ENCODE measurements around the gene SPARCL1. TPM values are rescaled to one million over a fixed set of nuclear protein-coding genes. Genes with fewer than 3 reads are reported as not detected.
A peak's percentile ranks its signal among the peaks of the same experiment; 100 is the strongest.

The SPARCL1 gene
- total and polyA plus RNA-seq, 2 of the 13 experiments (the other 11 are each of a cell fraction or from before 2014, with no cell fraction given) = 0.04 TPM; not detected in 1

DNA sequence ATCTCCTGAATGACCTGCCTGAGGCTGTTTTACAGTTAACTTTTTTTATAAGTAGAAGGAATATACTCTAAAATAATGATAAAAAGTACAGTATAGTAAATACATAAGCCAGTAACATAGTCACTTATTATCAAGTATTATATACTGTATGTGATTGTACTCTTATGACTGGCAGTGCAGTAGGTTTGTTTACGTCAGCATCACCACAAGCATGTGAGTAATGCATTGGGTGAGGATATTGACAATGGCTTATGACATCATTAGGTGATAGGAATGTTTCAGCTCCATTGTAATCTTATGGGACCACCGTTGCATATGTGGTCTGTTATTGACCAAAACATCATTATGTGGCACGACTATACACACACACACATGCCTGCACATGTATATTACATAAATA lies 86.3 kb downstream of the SPARCL1 start:
- BruUV-seq (replicated peaks) = no TSS peak
- 91% methylated on average over 3 of the region's 3 CpGs for whole genome bisulfite sequencing (ENCODE audit: low lambda C conversion rate)
- in situ Hi-C loops (cut with HindIII; ENCODE audit: extremely low pct_ligation_motif_present, low pct_unique_long_range_greater_than_20kb) = no loop called here
- Histone ChIP-seq H3K9me3 (ENCODE audit: low read length) (no peaks in the 10 kb centered on the region), H3K27ac (ENCODE audit: extremely low read length, insufficient read depth, low read length) (no peak overlapping the region), H2AFZ (ENCODE audit: low read length) (no peak overlapping the region), H4K20me1 (ENCODE audit: insufficient read depth, low read length) (no peaks in the 10 kb centered on the region), H3K9ac (ENCODE audit: insufficient read depth, low read depth, low read length) (no peak overlapping the region), H3K4me2 (ENCODE audit: low read depth, low read length) (no peak overlapping the region), H3K79me2 (ENCODE audit: insufficient read depth, low read length) (no peaks in the 10 kb centered on the region), H3K36me3 (replicated peaks in 1 of 2; ENCODE audit: control insufficient read depth in 1 of 2, insufficient read depth in 2 of 2, low read length in 2 of 2) (peaks cover 5 to 28% of the 10 kb centered on the region in 2 experiments; a peak in 2 of 5 replicates), H3K4me3 (replicated peaks in 1 of 3; ENCODE audit: insufficient read depth in 1 of 3, low read depth in 2 of 3, low read length in 3 of 3) (no peak overlapping the region), H3K27me3 (ENCODE audit: control insufficient read depth in 1 of 2, insufficient read depth in 2 of 2, low read length in 2 of 2) (no peaks in the 10 kb centered on the region), H3K4me1 (ENCODE audit: insufficient read depth, low read length) (no peaks in the 10 kb centered on the region)
- DNase-seq (ENCODE audit: low spot score) (no peak), FAIRE-seq (no peak), ATAC-seq (no peak)
- CTCF ChIA-PET (ENCODE audit: low intra/inter-chr PET ratio, low total read pairs) = no interaction called here
- intact Hi-C loops (cut with micrococcal nuclease; ENCODE audit: unreplicated experiment) = no loop called here
- TF ChIP-seq, protein P1, sequence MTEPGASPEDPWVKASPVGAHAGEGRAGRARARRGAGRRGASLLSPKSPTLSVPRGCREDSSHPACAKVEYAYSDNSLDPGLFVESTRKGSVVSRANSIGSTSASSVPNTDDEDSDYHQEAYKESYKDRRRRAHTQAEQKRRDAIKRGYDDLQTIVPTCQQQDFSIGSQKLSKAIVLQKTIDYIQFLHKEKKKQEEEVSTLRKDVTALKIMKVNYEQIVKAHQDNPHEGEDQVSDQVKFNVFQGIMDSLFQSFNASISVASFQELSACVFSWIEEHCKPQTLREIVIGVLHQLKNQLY (CRISPR knock-in tag; IDR thresholded peaks at IDR 0.05) = no peak
- peak; percentile 49; the same call in 1 of the 2 replicates for TF ChIP-seq CREB1 (IDR thresholded peaks at IDR 0.05)
- TF ChIP-seq CREB1 (CRISPR knock-in tag; IDR thresholded peaks at IDR 0.05) = no peak
- TF ChIP-seq ZNF619 (CRISPR knock-in tag; IDR thresholded peaks at IDR 0.05) = no peak
- TF ChIP-seq ATF7 (IDR thresholded peaks at IDR 0.05) = 0 out of 2 replicates have a peak, but pooled peaks have one; percentile 29
- no peak for TF ChIP-seq ATF7 (CRISPR knock-in tag; IDR thresholded peaks at IDR 0.05)
- POLR2A ChIA-PET = no interaction called here

DNA sequence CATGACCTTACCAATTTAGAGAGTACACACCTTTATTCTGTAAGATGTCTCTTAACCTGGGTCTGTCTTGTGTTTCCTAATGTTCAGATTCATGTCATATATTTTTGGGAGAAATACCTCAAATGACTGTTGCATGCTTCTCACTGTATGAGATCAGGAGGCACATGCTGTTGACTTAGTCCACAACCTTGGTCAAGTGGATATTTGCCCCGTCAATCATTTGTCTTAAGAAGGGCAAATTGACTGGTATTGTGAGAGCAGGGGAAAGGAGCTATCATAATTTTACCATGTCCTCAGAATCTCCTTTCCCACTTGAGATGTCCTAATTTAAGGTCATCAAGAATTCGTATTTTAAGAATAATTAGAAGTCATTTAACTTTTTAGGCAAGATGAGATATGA lies 95.8 kb downstream of the SPARCL1 start:
- ATAC-seq = no peak
- no peak for FAIRE-seq
- ChIA-PET CTCF (ENCODE audit: low intra/inter-chr PET ratio, low total read pairs) (no interaction called here), POLR2A (no interaction called here)
- Histone ChIP-seq H4K20me1 (ENCODE audit: insufficient read depth, low read length) (no peaks in the 10 kb centered on the region), H3K36me3 (replicated peaks in 1 of 2; ENCODE audit: control insufficient read depth in 1 of 2, insufficient read depth in 2 of 2, low read length in 2 of 2) (peaks cover 1 to 14% of the 10 kb centered on the region in 2 experiments; a peak in 2 of 5 replicates), H3K9ac (ENCODE audit: insufficient read depth, low read depth, low read length) (no peak overlapping the region), H3K27ac (ENCODE audit: extremely low read length, insufficient read depth, low read length) (no peak overlapping the region), H3K4me1 (ENCODE audit: insufficient read depth, low read length) (peaks cover 21% of the 10 kb centered on the region), H3K4me2 (ENCODE audit: low read depth, low read length) (no peak overlapping the region), H2AFZ (ENCODE audit: low read length) (no peak overlapping the region), H3K79me2 (ENCODE audit: insufficient read depth, low read length) (peaks cover 51% of the 10 kb centered on the region), H3K27me3 (ENCODE audit: control insufficient read depth in 1 of 2, insufficient read depth in 2 of 2, low read length in 2 of 2) (no peaks in the 10 kb centered on the region), H3K9me3 (ENCODE audit: low read length) (no peaks in the 10 kb centered on the region), H3K4me3 (replicated peaks in 1 of 3; ENCODE audit: insufficient read depth in 1 of 3, low read depth in 2 of 3, low read length in 3 of 3) (no peak overlapping the region)
- WGBS (ENCODE audit: low lambda C conversion rate) = 90% methylated on average over 2 of the region's 2 CpGs
- DNase-seq (ENCODE audit: low spot score) = no peak
- TF ChIP-seq, protein P2, sequence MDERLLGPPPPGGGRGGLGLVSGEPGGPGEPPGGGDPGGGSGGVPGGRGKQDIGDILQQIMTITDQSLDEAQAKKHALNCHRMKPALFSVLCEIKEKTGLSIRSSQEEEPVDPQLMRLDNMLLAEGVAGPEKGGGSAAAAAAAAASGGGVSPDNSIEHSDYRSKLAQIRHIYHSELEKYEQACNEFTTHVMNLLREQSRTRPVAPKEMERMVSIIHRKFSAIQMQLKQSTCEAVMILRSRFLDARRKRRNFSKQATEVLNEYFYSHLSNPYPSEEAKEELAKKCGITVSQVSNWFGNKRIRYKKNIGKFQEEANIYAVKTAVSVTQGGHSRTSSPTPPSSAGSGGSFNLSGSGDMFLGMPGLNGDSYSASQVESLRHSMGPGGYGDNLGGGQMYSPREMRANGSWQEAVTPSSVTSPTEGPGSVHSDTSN (CRISPR knock-in tag; IDR thresholded peaks at IDR 0.05) = peak; percentile 53; the same call in 1 of the 2 replicates
- TF ChIP-seq ZNF788 (CRISPR knock-in tag; IDR thresholded peaks at IDR 0.05; ENCODE audit: borderline replicate concordance) (no peak), FOXA3 (CRISPR knock-in tag; IDR thresholded peaks at IDR 0.05) (0 out of 2 replicates have a peak, but pooled peaks have one; percentile 17), FOXA1 (IDR thresholded peaks at IDR 0.05) (no peak), FOXA1 (CRISPR knock-in tag; IDR thresholded peaks at IDR 0.05) (peak; percentile 51; the same call in 1 of the 2 replicates), FOXK1 (CRISPR knock-in tag; IDR thresholded peaks at IDR 0.05; ENCODE audit: borderline replicate concordance, low read depth) (no peak), GATAD2A (CRISPR knock-in tag; IDR thresholded peaks at IDR 0.05) (0 out of 2 replicates have a peak, but pooled peaks have one; percentile 15)
- intact Hi-C loops (cut with micrococcal nuclease; ENCODE audit: unreplicated experiment) (no loop called here), in situ Hi-C loops (cut with HindIII; ENCODE audit: extremely low pct_ligation_motif_present, low pct_unique_long_range_greater_than_20kb) (loop anchor here (10.0 kb wide), 1 partner anchor 49 kb away; no protein-coding TSS in a partner anchor)
- no TSS peak for BruUV-seq (replicated peaks)
